ENCODE results near the gene QKI.
A peak's percentile ranks its signal among the peaks of the same experiment; 100 is the strongest.

Gene QKI

DNA sequence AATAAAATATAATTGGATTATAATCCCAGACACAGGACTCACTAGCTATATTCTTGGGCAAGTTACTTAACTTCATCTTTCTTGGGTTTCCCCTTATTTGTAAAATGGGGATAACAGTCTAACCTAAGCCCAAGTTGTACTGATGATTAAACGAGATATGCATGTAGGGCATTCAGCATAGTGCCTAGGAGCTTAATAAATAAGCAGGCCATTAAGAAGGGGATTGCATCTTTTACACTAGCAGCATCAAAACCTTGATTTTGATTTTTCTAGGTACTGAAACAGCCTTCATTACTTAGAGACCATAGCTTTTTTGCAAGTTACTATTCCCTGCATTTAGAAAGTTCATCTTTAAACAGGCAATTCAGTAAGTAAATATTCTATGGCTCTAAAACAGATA, 2.2 kb upstream of the QKI start:
- no peak for DNase-seq (ENCODE audit: low read depth)
- TF ChIP-seq, protein P1, sequence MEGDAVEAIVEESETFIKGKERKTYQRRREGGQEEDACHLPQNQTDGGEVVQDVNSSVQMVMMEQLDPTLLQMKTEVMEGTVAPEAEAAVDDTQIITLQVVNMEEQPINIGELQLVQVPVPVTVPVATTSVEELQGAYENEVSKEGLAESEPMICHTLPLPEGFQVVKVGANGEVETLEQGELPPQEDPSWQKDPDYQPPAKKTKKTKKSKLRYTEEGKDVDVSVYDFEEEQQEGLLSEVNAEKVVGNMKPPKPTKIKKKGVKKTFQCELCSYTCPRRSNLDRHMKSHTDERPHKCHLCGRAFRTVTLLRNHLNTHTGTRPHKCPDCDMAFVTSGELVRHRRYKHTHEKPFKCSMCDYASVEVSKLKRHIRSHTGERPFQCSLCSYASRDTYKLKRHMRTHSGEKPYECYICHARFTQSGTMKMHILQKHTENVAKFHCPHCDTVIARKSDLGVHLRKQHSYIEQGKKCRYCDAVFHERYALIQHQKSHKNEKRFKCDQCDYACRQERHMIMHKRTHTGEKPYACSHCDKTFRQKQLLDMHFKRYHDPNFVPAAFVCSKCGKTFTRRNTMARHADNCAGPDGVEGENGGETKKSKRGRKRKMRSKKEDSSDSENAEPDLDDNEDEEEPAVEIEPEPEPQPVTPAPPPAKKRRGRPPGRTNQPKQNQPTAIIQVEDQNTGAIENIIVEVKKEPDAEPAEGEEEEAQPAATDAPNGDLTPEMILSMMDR (IDR thresholded peaks at IDR 0.05; ENCODE audit: control insufficient read depth, insufficient read depth, low read depth, low read length, missing control alignments) = no peak
- no peak overlapping the region for H3K4me3 ChIP-seq (ENCODE audit: control insufficient read depth, low read depth, low read length)

DNA sequence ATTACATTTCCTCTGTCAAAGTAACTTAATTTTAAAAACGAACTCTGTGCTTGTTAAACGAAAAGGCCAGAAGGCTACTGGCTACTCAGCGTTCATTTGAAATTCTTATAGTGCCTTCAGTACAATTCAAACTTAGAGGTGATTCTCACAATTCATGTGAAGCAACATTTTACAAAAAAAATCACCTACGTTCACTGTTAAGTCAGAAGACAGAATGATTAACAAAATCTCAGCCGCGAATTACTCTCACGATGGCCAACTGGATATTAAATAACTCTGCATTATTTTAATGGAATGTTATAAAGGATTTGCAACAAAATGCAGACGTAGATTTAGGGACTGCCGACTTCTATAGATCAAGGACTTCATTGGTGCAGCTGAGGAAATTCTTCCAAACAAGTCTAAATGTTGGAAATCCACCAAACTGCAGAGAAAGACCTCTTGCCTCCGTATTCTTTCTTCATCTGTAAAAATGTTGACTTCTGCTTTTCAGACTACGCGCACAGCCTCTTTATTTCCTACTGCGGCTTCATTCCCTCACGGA, 1.6 kb upstream of the QKI start:
- H3K4me3 ChIP-seq (ENCODE audit: control insufficient read depth, low read depth, low read length) = peak overlapping the region; percentile 61
- TF ChIP-seq, protein P1 (IDR thresholded peaks at IDR 0.05; ENCODE audit: control insufficient read depth, insufficient read depth, low read depth, low read length, missing control alignments) = no peak
- DNase-seq (ENCODE audit: low read depth) = no peak

DNA sequence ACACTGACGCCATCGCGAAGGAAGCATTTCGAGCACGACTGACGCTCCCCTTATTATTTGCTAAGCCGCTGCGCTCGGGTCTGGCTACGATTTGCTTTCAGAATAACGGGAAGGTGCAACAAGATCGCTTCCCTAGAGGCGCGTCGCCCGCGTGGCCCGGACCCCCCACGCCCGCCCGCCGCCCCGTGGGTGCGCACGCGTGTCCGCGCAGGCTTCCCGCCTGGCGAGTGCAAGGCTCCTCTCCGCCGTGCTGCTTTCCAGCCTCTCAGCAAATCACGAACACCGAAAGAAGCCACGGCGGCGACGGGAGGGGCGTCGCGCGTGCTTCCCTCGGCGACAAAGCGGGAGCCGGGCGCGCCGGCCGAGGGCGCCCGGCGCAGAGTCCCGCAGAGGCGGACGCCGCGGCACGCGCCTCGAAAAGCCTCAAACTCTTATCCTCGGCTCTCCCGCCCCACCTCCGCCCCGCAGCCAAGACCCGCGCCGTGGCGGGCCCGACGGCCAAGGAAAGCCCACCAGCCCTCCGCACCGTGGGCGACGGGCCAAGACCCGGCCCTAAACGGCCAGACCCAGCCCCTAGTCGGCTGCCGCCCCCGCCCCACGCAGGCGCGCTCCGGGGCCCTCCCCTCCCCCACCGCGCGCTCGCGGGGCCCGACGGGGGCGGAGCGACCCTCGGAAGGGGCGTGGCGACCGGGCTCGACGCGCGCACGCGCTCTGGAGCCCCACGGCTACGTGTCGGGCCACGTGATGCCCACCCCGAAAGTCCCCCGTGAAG, 987 bp upstream of the QKI start:
- DNase-seq (ENCODE audit: low read depth) = peak; percentile 59
- TF ChIP-seq, protein P1 (IDR thresholded peaks at IDR 0.05; ENCODE audit: control insufficient read depth, insufficient read depth, low read depth, low read length, missing control alignments) = no peak
- peak overlapping the region; percentile 61 for H3K4me3 ChIP-seq (ENCODE audit: control insufficient read depth, low read depth, low read length)

DNA sequence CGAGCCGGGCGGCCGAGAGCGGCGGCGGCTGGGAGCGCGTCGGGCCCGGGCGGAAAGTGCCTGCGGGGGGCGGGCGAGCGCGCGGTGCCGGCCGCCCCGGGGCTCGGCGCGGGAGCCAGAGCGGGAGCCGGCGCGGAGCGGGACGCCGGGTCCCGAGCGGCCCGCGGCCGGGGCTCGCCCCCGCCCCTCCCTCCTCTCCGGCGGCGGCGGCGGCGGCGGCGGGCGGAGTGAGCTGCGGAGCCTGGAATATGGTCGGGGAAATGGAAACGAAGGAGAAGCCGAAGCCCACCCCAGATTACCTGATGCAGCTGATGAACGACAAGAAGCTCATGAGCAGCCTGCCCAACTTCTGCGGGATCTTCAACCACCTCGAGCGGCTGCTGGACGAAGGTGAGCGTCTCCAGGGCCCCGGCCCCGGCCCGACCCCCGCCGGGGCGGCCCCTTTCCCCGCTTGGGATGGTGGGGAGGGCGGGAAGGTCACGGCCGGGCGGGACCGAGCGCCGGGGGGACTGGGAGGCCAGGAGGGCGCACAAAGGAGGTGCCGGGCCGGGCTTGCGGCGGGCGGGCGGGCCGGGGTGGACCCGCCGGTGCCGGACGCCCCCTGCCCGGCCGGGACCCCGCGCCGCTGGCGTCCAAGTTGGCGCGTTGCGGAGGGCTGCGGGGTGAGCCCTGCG, 565 bp downstream of the QKI start:
- TF ChIP-seq, protein P1 (IDR thresholded peaks at IDR 0.05; ENCODE audit: control insufficient read depth, insufficient read depth, low read depth, low read length, missing control alignments) = no peak
- H3K4me3 ChIP-seq (ENCODE audit: control insufficient read depth, low read depth, low read length) = peak overlapping the region; percentile 92
- no peak for DNase-seq (ENCODE audit: low read depth)

DNA sequence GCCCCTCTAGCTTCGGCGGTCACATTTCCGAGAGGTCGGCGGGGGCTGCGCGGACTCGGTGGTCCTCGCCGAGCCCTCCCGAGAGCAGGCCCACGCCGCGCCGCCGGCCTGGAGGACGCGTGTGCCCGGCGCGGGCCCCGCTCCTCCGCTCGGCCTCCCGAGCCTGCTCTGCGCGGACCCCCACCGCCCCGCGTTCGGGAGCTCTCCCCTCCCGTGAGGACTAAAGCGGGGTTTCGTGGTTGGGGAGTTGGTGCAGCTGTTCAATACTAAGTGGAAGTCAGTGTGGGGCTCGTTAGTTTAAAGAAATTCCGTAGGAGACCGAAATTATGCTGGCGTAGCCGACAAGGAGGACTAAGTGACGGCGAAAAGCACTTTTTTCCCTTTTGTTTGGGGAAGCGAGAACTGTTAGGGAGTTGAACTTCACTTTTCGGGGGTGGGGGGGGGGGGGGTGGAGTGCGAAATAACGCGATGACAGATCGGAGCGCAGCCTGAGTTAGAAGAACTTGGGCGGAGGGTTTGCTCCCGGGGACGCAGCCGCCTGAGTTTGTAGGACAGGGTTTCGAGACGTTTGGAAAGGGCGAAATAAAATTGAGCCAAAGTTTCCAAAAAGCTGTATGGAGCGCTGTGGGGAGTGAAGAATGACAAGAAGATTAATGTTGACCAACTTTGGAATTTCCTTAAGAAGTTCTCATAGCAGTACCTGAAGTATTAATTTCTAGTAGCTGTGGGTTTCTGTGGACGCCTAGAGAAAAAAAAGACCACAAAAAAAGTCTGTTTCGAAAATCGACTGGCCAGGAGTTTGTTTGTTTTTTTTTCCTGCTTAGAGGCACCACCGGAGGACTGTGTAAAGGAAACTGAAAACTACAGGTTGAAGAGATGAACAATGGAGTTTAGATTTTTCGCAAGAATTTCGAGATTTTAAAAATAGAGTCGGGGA, 1.4 kb downstream of the QKI start:
- DNase-seq (ENCODE audit: low read depth) = no peak

More for the DNA sequence above, 1.4 kb downstream of the QKI start:
- H3K4me3 ChIP-seq (ENCODE audit: control insufficient read depth, low read depth, low read length) = peak overlapping the region; percentile 92
- TF ChIP-seq, protein P1 (IDR thresholded peaks at IDR 0.05; ENCODE audit: control insufficient read depth, insufficient read depth, low read depth, low read length, missing control alignments) = no peak

All from AG09309 (cell line).